PC-9 (cell line): Measurements from ENCODE around the gene REG1B.
"Not testable (repeated sequence)": the region's sequence is repeated elsewhere in the genome, so short reads cannot be mapped to it uniquely, and the experiment has no call there.

Source experiments
- CTCF ChIP-seq: fragments of 200-600 bp; sonication (generic); conservative IDR thresholded peaks from 2 replicates; pipeline ENCODE4 v1.6.1; 2017; ENCODE audit warnings: mixed run types, antibody characterized with exemption, mild to moderate bottlenecking, moderate library complexity
- EZH2 ChIP-seq: fragments of 200-600 bp; sonication (generic); IDR thresholded peaks from 2 replicates; pipeline ENCODE4 v1.8.0; 2017; ENCODE audit warnings: antibody characterized with exemption, low read depth

GRCh38 chr2:79054769-79055168 lies 33.0 kb downstream of the REG1B start:
- TF ChIP-seq CTCF, EZH2: not testable (repeated sequence)
